Measurements from ENCODE around the gene TMEM131. TPM values are rescaled to one million over a fixed set of nuclear protein-coding genes. Genes with fewer than 3 reads are reported as not detected.

Gene TMEM131
- total RNA-seq, 2 donors from 2014 or later, result 49.5 to 52.0 TPM

DNA sequence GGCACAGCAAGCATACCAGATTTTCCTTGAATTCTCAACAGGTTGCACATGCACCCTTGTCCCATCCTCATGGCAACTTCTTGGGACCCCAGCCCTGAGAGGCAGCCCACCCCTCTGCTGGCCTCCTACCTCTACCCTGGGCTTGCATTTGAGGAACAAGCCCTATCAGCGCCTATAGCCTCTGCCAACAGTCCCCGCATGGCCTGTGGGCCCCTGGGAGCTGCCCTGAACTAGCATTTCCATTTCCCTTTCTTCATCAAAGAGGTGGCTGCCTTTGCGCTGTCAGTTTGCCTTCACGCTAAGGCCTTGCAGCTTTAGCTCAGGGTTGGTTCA is 287.7 kb downstream of the TMEM131 start:
- DNase-seq (ENCODE audit: low spot score), result no peak

GRCh38 chr2:97707362-97708047 is 288.2 kb downstream of the TMEM131 start:
- ATAC-seq (ENCODE audit: insufficient number of reproducible peaks, low FRiP score, low read depth), result no peak

More for the DNA sequence above, 287.7 kb downstream of the TMEM131 start:
- H3K4me3 ChIP-seq, result no peak overlapping the region
- H3K4me1 ChIP-seq (ENCODE audit: control insufficient read depth in 1 of 2, low read depth in 2 of 2), result no peaks in the 10 kb centered on the region
- ATAC-seq (ENCODE audit: insufficient number of reproducible peaks, low FRiP score, low read depth), result no peak
- TF ChIP-seq, protein P1, sequence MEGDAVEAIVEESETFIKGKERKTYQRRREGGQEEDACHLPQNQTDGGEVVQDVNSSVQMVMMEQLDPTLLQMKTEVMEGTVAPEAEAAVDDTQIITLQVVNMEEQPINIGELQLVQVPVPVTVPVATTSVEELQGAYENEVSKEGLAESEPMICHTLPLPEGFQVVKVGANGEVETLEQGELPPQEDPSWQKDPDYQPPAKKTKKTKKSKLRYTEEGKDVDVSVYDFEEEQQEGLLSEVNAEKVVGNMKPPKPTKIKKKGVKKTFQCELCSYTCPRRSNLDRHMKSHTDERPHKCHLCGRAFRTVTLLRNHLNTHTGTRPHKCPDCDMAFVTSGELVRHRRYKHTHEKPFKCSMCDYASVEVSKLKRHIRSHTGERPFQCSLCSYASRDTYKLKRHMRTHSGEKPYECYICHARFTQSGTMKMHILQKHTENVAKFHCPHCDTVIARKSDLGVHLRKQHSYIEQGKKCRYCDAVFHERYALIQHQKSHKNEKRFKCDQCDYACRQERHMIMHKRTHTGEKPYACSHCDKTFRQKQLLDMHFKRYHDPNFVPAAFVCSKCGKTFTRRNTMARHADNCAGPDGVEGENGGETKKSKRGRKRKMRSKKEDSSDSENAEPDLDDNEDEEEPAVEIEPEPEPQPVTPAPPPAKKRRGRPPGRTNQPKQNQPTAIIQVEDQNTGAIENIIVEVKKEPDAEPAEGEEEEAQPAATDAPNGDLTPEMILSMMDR (IDR thresholded peaks at IDR 0.05), result no peak
- no peaks in the 10 kb centered on the region for H3K36me3 ChIP-seq
- H3K27ac ChIP-seq, result no peak overlapping the region
- no peaks in the 10 kb centered on the region for H3K27me3 ChIP-seq (replicated peaks; ENCODE audit: insufficient read depth)
- H3K9me3 ChIP-seq, result no peaks in the 10 kb centered on the region

DNA sequence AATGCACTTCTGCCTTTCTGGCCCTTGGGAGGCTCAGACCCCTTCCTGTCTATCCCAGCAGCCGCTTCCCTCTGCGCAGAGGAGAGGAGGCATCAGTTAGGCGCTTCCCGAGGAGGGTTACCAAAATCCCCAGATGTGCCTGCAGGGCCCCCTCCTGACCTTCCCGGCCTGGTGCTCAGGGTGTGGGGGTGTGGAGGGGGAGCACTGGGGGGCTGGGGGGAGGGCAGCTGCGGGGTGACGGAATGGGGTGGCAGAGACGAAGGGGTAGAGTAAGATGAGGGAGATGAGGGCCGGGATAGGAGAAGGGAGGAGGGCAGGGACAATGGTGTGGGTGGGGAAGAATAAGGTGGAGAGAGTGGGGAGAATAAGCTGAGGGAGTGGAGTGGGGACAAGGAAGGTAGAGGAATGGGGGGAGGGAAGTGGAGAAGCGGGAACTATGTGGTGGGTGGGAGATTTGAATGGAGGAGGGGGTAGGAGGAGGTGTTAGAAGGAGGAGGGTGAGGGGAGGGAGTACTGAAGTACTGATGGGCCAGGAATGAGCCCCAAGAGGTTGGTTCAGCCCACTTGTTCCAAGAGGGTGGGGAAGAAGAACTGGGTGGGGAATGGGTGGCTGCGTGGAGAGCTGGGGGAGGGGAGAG is 288.9 kb downstream of the TMEM131 start:
- H3K36me3 ChIP-seq, result no peaks in the 10 kb centered on the region
- no peaks in the 10 kb centered on the region for H3K27me3 ChIP-seq (replicated peaks; ENCODE audit: insufficient read depth)
- no peaks in the 10 kb centered on the region for H3K9me3 ChIP-seq
- DNase-seq (ENCODE audit: low spot score) (no peak), ATAC-seq (ENCODE audit: insufficient number of reproducible peaks, low FRiP score, low read depth) (no peak)
- H3K4me1 ChIP-seq (ENCODE audit: control insufficient read depth in 1 of 2, low read depth in 2 of 2), result no peaks in the 10 kb centered on the region
- TF ChIP-seq, protein P1 (IDR thresholded peaks at IDR 0.05), result no peak
- H3K4me3 ChIP-seq, result no peak overlapping the region
- no peak overlapping the region for H3K27ac ChIP-seq

More at GRCh38 chr2:97707362-97708047, 288.2 kb downstream of the TMEM131 start:
- no peak for DNase-seq (ENCODE audit: low spot score)
- TF ChIP-seq, protein P1 (IDR thresholded peaks at IDR 0.05), result no peak
- Histone ChIP-seq H3K27me3 (replicated peaks; ENCODE audit: insufficient read depth) (no peaks in the 10 kb centered on the region), H3K9me3 (no peaks in the 10 kb centered on the region), H3K4me1 (ENCODE audit: control insufficient read depth in 1 of 2, low read depth in 2 of 2) (no peaks in the 10 kb centered on the region), H3K27ac (no peak overlapping the region), H3K36me3 (no peaks in the 10 kb centered on the region), H3K4me3 (no peak overlapping the region)

Other genes starting within 250 kb of the TMEM131 start
- gene VWA3B, start 91.2 kb upstream of the TMEM131 start, total RNA-seq, result under 1 TPM in 1 of 2 donors, not detected in 1; 0.27 TPM

Measured in thoracic aorta (tissue), 2 donors.